Prostate gland (tissue), 2 donors: ENCODE results near the gene PTPRO. TPM values are rescaled to one million over a fixed set of nuclear protein-coding genes. Genes with fewer than 3 reads are reported as not detected.

Experiments used
- DNase-seq: peaks from one replicate; pipeline ENCODE4 v3.0.0-alpha.2; 2019; ENCODE audit warnings: low spot score
- H3K27ac ChIP-seq, 2 donors: fragments of 200-600 bp; sonication (generic); 2 replicates each; pipeline ENCODE4 v1.5.1; 2017 to 2019
- H3K27me3 ChIP-seq: fragments of 200-600 bp; sonication (generic); replicated peaks from 2 replicates; pipeline ENCODE4 v1.5.1; 2019; ENCODE audit not compliant: insufficient read depth
- H3K36me3 ChIP-seq, 2 donors: fragments of 200-600 bp; sonication (generic); 1 replicate in 1 of 2; 2 replicates in 1 of 2; pipeline versions ENCODE4 v1.5.1 to v1.8.1; 2017 to 2019
- H3K4me1 ChIP-seq: fragments of 200-600 bp; sonication (generic); replicated peaks from 2 replicates; pipeline ENCODE4 v1.5.1; 2019
- H3K4me3 ChIP-seq, 2 donors: fragments of 200-600 bp; sonication (generic); 2 replicates each; pipeline ENCODE4 v1.5.1; 2017 to 2019
- H3K9me3 ChIP-seq: fragments of 200-600 bp; sonication (generic); 2 replicates; pipeline ENCODE4 v1.5.1; 2017
- CTCF ChIP-seq, 4 experiments: fragments of 200-600 bp in 2 of 4; fragments of 450-650 bp in 2 of 4; sonication (generic) in 2 of 4; IDR thresholded peaks; 1 replicate in 3 of 4; 2 replicates in 1 of 4; pipeline ENCODE4 v1.5.1; 2016 to 2019; ENCODE audit warnings: antibody characterized with exemption in 4 of 4, mild to moderate bottlenecking in 2 of 4, moderate library complexity in 2 of 4
- POLR2A ChIP-seq: fragments of 450-650 bp; IDR thresholded peaks from one replicate; pipeline ENCODE4 v1.6.1; 2016; ENCODE audit warnings: antibody characterized with exemption, mild to moderate bottlenecking
- POLR2AphosphoS5 ChIP-seq: sonication (generic); formaldehyde crosslinking; IDR thresholded peaks from one replicate; pipeline ENCODE4 v1.6.1; 2017; ENCODE audit warnings: antibody characterized with exemption
- WGBS: methylation state at CpG from one replicate; pipeline ENCODE4 v1.1.5; 2018; 5-methylcytosine and 5-hydroxymethylcytosine counted together
- intact Hi-C: fragments of 100-400 bp; cut with DNase I; formaldehyde crosslinking; loops from one replicate; pipeline ENCODE4 v1.14.2; 2022
- total RNA-seq, 2 donors: library from RNA; depleted of rRNA; stranded (reverse); fragments of >200 nt; gene quantifications; one replicate each; pipeline ENCODE4 v1.1.0, GENCODE V29; 2016

The PTPRO gene
- total RNA-seq, 2 donors from 2014 or later, result 0.55 to 1.4 TPM

GRCh38 chr12:15538881-15539280 is 216.6 kb downstream of the PTPRO start:
- Histone ChIP-seq H3K27me3 (no peaks in the 10 kb centered on the region), H3K4me1 (no peaks in the 10 kb centered on the region), H3K27ac (no peak overlapping the region), H3K9me3 (no peaks in the 10 kb centered on the region), H3K36me3 (no peaks in the 10 kb centered on the region), H3K4me3 (no peak overlapping the region)
- intact Hi-C loops, result no loop called here
- TF ChIP-seq CTCF (IDR thresholded peaks at IDR 0.05), result no peak
- TF ChIP-seq POLR2A, result no peak
- TF ChIP-seq POLR2AphosphoS5, result no peak
- WGBS, result 94% methylated on average over 1 of the region's 1 CpG
- DNase-seq, result no peak

- TF ChIP-seq POLR2AphosphoS5 (no peak), POLR2A (no peak), CTCF (IDR thresholded peaks at IDR 0.05) (no peak)
- 46% methylated on average over 2 of the region's 2 CpGs for WGBS
- no peak for DNase-seq
- intact Hi-C loops, result no loop called here
- Histone ChIP-seq H3K27ac (no peak overlapping the region), H3K4me1 (no peaks in the 10 kb centered on the region), H3K36me3 (no peaks in the 10 kb centered on the region), H3K4me3 (no peak overlapping the region), H3K9me3 (no peaks in the 10 kb centered on the region), H3K27me3 (no peaks in the 10 kb centered on the region)
These were observed 217.7 kb downstream of the PTPRO start for GRCh38 chr12:15540005-15540404.

GRCh38 chr12:15540469-15540872 is 218.2 kb downstream of the PTPRO start:
- H3K27me3 ChIP-seq, result no peaks in the 10 kb centered on the region
- no peak for DNase-seq
- no peak overlapping the region for H3K27ac ChIP-seq
- intact Hi-C loops, result no loop called here
- 26% methylated on average over 1 of the region's 1 CpG for WGBS
- H3K4me3 ChIP-seq, result no peak overlapping the region
- H3K36me3 ChIP-seq, result no peaks in the 10 kb centered on the region
- TF ChIP-seq POLR2A (no peak), POLR2AphosphoS5 (no peak), CTCF (IDR thresholded peaks at IDR 0.05) (no peak)
- no peaks in the 10 kb centered on the region for H3K4me1 ChIP-seq
- no peaks in the 10 kb centered on the region for H3K9me3 ChIP-seq

GRCh38 chr12:15541996-15542631 is 219.8 kb downstream of the PTPRO start:
- Histone ChIP-seq H3K27me3 (no peaks in the 10 kb centered on the region), H3K36me3 (no peaks in the 10 kb centered on the region), H3K9me3 (no peaks in the 10 kb centered on the region), H3K4me1 (no peaks in the 10 kb centered on the region), H3K4me3 (no peak overlapping the region), H3K27ac (no peak overlapping the region)
- DNase-seq, result no peak
- intact Hi-C loops, result no loop called here
- WGBS, result 93% methylated on average over 3 of the region's 3 CpGs
- no peak for TF ChIP-seq CTCF (IDR thresholded peaks at IDR 0.05)
- no peak for TF ChIP-seq POLR2A
- no peak for TF ChIP-seq POLR2AphosphoS5

GRCh38 chr12:15543347-15543746 is 221.0 kb downstream of the PTPRO start:
- no peaks in the 10 kb centered on the region for H3K9me3 ChIP-seq
- WGBS, result 76% methylated on average over 3 of the region's 3 CpGs
- no peaks in the 10 kb centered on the region for H3K36me3 ChIP-seq
- H3K27ac ChIP-seq, result no peak overlapping the region
- no peak overlapping the region for H3K4me3 ChIP-seq
- intact Hi-C loops, result no loop called here
- no peak for DNase-seq
- H3K27me3 ChIP-seq, result no peaks in the 10 kb centered on the region
- no peak for TF ChIP-seq CTCF (IDR thresholded peaks at IDR 0.05)
- TF ChIP-seq POLR2AphosphoS5, result no peak
- no peak for TF ChIP-seq POLR2A
- no peaks in the 10 kb centered on the region for H3K4me1 ChIP-seq
